Purkinje cell (primary cell): ENCODE data around the gene NHERF1. TPM values are rescaled to one million over a fixed set of nuclear protein-coding genes. Genes with fewer than 3 reads are reported as not detected.

ENCODE experiments used
- polyA plus RNA-seq: library from polyadenylated mRNA; unstranded; fragments of >200 nt; fragmentation: Nextera tagmentation; gene quantifications from 2 replicates; pipeline ENCODE4 v1.2.1, GENCODE V29; 2014

The NHERF1 gene
- 4.9 and 9.5 TPM in 2 replicates for polyA plus RNA-seq

GRCh38 chr17:74748529-74749278, at the start of gene NHERF1:
Gene NHERF1 (plus strand): TSS chr17:74748628. CDS start chr17:74748847, 219 bp downstream.

GRCh38 chr17:74712756-74713155, 35.7 kb upstream of the NHERF1 start, which contains the start of gene CD300LF:
Gene CD300LF (minus strand): TSS chr17:74712923. CDS start chr17:74712866, 57 bp downstream.

GRCh38 chr17:74736513-74737298, 11.7 kb upstream of the NHERF1 start, which contains the start of gene RAB37:
Gene RAB37 (plus strand): TSS chr17:74737256. CDS start chr17:74737273, 17 bp downstream.

DNA sequence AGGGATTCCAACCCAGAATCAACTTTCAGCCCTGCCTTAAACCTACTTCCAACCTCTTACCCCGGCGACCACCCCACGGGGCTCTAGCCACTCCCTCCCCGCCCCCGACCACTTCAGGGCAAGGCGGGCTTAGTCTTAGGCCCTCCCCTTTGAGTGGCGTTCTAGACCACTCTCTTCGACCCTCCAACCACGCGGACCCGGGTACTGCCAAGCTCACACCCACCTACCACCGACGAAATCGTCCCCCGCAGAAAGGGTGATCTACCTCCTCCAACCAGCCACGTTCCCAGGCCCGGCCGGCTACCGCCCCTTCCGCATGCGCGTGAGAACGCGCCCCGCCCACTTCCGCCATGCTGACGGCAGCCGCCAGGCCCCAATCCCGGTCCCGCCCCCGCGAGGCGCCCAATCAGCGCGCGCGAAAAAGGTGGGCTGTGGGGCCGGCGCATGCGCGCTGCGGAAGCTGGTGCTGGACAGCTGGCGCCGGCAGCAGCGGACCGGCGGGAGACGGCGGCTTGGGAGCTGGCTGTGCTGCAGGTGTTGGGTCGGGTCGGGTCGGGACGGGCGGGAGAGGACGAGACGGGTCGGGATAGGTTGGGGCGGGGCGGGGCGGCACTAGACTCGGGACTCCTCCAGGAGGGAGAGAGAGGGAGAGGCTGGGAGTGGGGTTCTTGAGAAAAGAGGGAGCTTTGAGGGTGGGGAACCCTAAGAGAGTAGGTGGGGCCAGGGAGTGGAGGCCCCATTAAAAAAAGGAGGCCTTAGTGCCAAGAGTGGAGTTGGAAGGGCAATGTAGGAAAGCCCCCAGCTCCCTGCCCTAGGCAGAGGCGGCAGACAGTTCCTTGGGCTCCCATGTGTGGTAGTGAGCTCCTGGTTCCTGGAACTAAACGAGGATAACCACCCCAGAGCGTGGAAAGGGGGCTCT, 27.9 kb downstream of the NHERF1 start, which contains the start of gene NAT9:
Gene NAT9, minus strand, starts transcription at position 302 of the 919 bp plus-strand sequence. CDS start 647 bp downstream, outside the sequence.

Other genes starting within 250 kb of the NHERF1 start
- gene CD300LB, start 217.2 kb upstream of the NHERF1 start, polyA plus RNA-seq, result not detected in 2 replicates
- not detected in 2 replicates for gene CD300C, start 202.5 kb upstream of the NHERF1 start, polyA plus RNA-seq
- gene CD300H, start 181.1 kb upstream of the NHERF1 start, polyA plus RNA-seq, result not detected in 2 replicates
- gene CD300LD, start 156.3 kb upstream of the NHERF1 start, polyA plus RNA-seq, result not detected in 2 replicates
- not detected in 2 replicates for gene CD300E, start 124.9 kb upstream of the NHERF1 start, polyA plus RNA-seq
- not detected in 2 replicates for gene CD300LF, start 35.7 kb upstream of the NHERF1 start, polyA plus RNA-seq
- 0.57 TPM in 1 of 2 replicates, not detected in the other for gene RAB37, start 11.4 kb upstream of the NHERF1 start, polyA plus RNA-seq
- gene NAT9, start 27.7 kb downstream of the NHERF1 start, polyA plus RNA-seq, result 6.0 and 6.2 TPM in 2 replicates
- 0.59 and 0.74 TPM in 2 replicates for gene GRIN2C, start 111.3 kb downstream of the NHERF1 start, polyA plus RNA-seq
- gene FDXR, start 124.4 kb downstream of the NHERF1 start, polyA plus RNA-seq, result 0.25 TPM in 1 of 2 replicates, not detected in the other
- gene FADS6, start 145.0 kb downstream of the NHERF1 start, polyA plus RNA-seq, result 5.1 and 6.8 TPM in 2 replicates
- not detected in 2 replicates for gene USH1G, start 174.6 kb downstream of the NHERF1 start, polyA plus RNA-seq
- 0.27 TPM in 1 of 2 replicates, not detected in the other for gene OTOP2, start 175.6 kb downstream of the NHERF1 start, polyA plus RNA-seq
- gene OTOP3, start 187.3 kb downstream of the NHERF1 start, polyA plus RNA-seq, result not detected in 2 replicates
- 5.6 and 10.2 TPM in 2 replicates for gene HID1, start 224.1 kb downstream of the NHERF1 start, polyA plus RNA-seq
- gene CDR2L, start 239.0 kb downstream of the NHERF1 start, polyA plus RNA-seq, result 7.2 and 13.0 TPM in 2 replicates